HG03095 (cell line): ENCODE data around the gene DDX5.
"Not testable (repeated sequence)": the region's sequence is repeated elsewhere in the genome, so short reads cannot be mapped to it uniquely, and the experiment has no call there.

ENCODE experiments used
- ATAC-seq: cut with Tn5 transposase; IDR thresholded peaks from one replicate; pipeline ENCODE4 v1.9.1; 2021; ENCODE audit warnings: moderate library complexity; ENCODE audit not compliant: unreplicated experiment

The DDX5 gene

DNA sequence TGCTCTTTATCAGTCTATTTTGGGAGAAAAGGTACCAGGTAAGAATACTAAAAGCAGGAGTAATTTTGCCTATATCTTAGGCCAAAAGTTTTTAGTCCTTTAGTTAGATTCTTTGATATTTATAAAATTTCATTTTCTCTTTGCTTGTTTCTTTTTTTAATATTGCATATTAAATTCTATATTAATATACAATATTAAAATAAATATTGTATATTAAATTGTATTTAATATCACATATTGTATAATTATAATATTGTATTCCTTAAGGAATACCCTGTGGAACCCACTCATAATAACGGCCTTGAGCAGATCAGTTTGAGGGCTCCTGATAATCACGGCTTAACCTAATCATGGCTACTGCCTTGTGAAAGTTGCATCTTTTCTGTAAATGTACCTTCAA lies 2.6 kb upstream of the DDX5 start:
- ATAC-seq, result no peak

DNA sequence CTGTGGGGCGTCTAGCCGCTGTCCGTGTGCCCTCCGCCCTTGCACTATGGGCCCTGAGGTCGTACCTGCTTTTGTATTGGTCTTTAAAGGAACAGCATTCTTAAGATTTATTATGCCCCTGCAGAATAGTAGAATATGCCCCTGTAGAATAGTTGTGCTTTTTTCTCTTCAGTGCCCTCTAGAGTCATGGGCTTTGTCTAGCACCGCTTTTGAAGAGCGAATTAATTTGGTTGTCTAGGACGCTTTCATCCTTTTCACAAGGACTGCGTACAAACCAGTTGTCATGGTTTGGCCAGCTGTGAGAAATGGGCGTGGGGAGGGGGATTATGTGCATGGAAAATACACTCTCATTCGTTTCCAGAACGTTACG lies 1.3 kb upstream of the DDX5 start:
- peak; percentile 16 for ATAC-seq

DNA sequence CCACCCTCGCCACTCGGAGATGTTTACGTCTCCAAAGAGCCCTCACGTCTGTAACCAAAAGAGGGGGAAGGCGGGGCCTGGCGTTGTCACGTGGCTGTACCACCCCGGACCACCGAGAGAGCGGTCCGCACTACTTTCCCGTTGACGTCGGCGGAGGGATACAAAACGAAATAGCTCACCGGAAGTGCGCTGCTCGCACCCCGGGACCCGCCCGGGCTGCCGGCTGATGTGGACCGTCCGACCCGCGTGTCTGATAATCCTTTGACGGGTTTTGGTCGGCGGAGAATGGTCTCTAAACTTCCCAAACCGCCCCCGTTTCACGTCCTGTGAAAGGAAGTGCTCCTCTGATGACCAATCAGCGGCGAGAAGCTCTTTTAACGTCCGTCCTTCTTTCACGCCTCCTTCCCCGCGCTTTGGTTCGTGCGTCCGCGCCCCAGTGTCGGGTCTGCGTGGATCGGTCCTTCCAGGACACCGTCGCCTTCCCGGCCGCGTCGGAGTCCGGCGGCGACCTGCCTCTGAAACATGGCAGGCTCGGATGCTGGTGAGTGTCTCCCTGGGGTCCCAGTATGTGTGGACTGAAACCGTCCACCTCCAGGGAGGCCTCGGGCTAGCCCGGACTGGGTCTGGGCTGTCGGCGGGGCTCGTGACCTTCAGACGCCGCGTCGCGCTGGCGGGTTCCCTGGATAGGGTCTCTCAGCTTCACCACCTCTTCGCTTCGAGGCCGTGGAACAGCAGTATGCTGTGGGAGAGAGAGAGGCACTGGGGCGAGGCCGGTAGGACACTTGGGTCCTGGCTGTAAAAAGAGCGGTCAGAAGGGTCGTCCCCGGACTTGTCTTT lies 705 bp upstream of the DDX5 start, which contains the start of gene CEP95:
CEP95 (plus strand) TSS at position 402 of the 837 bp plus-strand sequence; CDS start at position 523, 121 bp downstream.
- peak; percentile 55 for ATAC-seq

DNA sequence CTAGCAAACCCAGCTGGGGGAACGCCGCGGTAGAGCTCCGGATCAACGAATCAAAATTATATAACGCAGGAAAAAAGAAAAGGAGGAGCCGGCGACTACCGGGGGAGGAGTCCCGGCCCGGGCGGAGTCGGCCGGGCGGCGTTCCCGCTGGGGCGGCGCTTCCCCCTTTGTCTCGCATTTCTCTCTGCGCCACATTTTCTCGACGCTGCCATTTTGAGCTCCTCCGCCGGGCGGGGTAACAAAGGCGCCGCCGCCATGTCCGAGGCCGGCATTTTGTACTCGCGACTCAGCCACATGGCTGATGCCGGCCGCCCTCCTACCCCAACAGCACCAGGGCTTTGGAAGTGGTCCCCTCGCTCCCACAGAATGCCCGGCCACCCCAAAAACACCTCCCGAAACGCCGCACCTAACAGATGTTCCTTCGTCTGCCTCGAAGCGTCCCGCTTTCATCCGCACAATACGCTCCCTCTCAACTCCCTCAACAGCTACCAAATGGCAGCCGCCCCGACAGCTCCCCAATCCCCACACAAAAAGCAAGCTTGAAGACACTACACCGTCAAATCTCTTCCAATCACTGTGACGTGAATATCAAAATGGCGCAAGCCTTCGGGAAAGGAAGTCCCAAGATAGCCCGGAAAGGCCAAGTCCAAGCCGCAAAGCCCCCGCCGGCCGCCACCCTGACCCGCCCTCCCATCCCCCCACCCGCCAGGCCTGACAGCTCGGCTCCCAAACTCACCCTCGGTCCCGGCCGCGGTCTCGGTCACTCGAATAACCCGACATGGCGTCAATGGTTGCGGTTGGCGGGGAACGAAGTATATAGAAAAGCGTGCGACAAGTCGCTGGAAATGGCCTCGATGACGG lies 519 bp downstream of the DDX5 start:
- no peak for ATAC-seq

DNA sequence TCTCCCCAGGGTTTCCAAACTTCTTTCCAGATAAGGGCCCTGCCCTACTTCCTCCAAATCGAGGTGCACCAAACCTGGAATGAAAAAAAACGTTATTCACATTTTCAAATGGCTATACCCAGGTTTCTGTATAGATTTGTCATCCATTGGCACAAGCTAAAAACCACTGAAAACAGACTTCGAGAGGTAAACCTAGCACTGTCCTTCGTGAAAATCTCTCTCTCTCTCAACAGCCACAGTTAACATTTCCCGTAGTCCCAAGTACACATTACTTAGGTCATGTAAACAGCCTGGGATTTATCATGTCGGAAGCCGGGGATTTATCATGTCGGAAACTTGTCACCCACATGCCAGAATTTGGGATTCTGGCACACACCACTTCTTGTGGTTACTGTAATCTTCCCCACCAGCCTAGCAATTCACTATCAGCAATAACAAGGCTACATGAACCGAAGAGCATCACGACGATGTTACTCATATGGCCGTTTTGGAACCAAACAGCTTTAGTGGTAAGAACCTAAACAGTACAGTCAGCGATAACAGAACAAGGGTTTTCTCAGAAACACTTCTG lies 1.2 kb downstream of the DDX5 start:
- no peak for ATAC-seq

DNA sequence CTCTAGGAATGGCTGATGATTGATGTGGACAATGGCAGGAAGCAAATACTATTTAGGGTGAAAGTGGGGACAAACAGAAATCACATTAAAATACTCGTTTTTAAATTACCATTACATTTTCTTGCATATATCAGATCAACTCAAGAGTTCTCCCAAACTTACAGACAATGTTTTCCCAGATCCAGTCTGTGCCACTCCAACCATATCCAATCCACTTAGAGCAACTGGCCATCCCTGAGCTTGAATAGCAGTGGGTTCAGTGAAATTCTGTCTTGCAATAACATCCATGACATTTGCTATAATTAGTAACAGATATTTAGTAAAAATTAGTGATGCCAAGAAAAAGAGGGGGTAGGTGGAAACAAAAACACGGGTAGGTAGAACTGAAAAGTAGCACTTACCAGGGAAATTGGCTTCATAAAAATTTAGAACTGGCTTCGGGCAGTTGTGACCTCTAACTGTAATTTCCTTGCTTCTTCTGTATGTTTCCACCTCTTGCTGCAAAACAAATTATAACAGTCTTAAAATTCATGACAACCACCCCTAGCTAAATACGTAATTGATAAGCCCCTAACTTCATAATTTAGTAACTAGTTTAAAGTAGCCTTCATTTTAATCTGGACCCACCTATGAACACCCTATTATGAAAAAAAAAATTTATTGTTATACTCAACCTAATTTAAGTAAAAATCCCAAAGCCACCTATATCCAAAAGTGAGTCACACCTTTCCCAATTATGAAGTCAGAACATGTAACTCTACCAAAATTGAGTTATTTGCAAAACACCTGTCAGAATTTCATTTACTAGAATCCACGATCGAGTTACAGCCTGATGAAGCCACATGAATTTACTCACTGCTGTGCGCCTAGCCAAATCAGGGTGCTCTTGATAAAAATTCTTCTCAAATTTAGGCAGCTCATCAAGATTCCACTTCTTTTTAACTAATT lies 2.0 kb downstream of the DDX5 start:
- no peak for ATAC-seq

DNA sequence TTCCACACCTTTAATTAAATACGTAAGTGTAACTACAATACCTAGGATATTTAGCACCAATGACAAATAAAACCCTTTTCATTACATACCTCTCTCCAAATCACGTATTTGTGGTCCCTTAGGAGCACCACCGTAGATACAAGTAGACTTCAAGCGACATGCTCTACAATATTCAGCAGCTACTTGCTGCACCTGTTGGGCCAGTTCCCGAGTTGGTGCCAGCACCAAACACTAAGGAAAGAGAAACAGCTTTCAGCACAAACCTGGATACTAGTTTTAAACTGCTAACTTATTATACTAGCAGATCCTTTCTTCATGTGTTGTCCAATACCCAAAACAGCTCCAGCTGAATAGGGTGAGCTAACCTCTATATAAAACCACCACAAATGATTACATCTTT lies 2.7 kb downstream of the DDX5 start:
- no peak for ATAC-seq

DNA sequence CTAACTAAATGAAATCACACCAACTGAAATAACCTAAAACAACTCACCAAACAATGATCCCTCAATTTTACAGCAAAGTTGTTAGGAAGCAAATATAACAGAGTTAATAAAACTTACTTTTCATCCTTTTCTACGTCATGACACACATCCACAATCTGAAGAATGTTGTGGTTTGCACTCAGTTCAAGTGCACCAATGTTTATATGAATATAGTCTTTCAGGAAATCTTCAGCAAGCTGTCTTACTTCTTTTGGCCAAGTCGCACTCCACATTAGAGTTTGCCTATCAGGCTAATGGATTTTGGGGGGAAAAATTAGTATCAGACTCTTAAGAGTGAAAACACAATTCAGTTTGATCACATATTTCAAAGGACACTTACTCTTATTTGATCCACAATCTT lies 3.3 kb downstream of the DDX5 start:
- no peak for ATAC-seq

DNA sequence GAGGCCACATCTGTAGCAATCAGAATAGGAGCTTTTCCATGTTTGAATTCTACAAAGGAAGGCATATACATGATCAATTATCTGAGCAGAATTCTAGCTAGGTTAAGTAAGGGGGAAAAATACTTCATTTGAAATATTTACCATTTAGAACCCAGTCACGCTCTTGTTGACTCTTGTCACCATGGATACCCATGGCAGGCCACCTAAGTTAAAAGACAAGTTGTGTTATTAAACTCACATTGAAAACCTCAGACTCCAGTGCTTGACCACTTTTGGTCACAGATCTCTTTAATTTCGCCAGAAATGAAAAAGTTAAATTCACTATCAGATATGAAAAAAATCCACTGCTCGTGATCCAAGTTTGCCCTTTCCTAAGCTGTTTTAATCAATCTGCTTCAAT lies 4.1 kb downstream of the DDX5 start:
- ATAC-seq, result no peak

DNA sequence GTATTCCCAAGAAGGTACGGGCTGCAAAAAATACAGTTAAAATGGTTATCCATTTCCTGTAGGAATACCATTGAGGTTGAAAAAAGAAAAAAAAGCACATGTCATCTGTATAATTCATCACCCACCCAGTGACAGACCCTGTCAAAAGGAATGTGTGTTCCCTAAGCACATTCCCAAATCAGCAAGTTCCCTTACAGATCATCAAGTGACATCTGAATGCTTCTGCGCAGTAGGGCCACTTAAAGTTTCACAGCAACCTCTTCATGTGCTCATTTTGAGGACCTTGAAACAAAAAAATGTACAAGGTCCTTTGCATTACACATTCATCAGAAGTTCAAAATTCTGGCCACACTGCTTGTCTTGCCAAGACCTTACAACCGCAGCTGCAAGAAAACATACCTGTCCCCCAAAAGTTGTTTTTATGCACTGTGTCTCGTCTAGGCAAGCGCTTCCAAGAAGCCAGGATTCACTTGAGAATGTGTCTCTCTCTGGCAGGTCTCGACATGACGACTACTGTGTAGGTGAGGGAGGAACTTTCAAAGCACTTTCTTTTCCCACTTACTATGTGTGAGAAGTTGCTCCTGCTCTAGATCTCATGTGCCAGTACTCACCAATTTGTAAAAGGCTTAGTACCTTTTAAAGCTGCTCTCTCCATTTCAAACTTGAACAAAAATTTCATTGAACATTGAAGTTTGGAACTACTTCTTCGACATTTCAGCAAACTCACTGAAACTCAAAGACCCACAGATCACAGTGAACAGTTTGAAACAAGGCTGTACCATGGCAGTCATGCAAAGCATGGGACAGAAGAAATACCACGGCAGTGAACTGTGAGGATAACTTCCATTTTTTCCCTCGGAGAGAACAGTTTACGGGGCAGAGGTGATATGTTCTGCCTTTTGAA lies 5.0 kb downstream of the DDX5 start:
- ATAC-seq, result no peak

DNA sequence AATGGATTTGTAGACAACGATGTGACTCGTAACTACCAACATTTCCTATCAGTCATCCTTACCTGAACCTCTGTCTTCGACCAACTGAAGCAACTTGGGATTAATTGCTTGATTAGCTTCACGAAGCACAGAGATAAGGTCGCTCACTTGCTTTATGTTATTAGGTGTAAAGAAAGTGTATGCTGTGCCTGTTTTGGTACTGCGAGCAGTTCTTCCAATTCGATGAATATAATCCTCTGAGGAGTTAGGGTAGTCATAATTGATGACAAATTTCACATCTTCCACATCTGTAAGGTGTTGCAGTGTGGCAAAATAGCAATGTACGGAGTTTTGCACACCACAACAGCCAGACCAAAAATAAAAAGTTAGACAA lies 5.6 kb downstream of the DDX5 start:
- no peak for ATAC-seq

DNA sequence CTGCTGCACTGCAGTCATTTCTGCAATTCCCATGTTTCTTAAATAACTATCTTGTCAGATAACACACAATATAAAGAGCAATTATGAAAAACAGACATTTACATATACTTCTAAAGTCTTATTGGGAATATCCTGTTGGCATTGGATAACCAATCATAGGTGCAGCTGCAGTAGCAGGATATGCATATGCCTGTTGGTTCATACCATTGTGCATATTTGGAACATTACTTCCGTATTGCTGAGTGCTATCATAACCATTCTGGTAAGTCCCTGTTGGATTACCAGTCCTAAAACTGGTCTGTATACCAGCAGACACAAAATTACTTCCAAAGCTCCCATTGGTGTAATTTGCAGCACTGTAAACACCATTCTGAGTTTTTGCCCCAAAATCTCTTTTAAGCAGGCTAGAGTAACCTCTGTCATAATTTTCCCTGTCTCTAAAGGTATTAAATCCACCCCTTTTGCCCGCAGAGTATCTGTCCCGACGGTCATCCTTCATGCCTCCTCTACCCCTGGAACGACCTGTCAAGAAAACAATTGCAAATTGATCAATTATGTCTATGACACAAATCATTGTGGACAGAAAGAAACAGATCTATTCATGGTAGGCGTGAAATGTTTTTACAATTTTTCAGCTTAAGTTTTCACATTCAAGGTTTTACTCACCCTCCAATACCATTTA lies 6.1 kb downstream of the DDX5 start:
- no peak for ATAC-seq

DNA sequence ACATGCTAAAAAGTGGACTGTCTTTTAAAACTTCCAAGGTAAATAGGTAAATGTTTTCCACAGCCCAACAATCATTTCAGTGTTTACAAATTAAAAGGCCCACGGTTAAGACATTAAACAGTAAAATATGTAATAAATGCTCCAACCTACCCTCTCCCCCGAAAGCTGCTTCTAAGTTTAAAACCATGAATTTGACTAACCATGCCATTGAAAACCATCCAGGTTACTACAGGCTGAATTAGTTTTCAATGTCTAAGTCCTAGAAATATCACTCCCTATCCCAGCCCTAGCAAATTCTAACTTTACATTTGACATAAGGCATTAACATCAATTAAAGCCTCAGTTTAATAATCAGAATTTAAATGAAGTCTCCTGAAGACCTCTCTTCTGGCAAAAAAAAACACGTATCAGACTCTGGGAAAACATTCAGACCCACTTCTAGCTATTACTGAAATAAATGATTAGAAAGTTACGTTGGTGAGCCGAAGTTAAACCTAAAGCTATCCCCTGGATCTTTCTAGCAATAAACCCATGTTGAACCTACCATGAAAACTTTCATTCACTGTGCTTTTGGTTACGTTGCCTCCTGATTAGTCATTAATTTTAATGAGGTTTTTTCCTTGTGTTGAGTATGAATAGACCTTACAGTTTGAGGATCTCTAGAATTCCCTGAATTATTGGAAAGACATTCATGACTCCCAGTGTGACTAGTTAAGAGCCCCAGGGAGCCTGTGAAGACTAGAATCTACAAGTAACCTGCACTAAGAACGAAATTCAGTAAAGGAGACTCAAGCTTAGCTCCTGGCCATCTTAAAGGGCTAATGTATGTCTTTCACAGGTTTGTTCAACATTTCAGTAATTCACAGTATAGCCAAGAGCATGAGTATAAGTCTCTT lies 7.5 kb downstream of the DDX5 start:
- no peak for ATAC-seq

DNA sequence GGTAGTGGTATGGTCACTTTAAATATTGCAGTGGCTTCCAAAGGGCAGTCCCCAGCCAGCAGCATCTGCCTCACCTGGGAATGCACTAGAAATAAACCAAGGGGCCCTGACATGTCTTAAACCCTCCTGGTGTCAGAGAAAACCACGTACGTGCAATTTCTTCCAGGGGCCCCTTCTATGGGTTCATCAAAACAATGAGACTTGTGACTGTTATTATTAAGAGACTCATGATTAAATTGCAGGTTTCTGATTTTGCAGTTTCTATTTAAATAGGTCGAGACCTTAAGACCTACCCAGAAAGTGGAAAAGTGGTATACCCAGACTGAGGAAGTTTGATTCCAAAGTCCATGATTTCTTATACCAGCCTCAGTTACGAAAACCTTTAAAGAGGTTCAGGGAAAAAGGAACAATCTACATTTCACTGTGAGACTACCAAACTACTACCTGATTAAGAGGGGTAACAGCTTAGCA lies 8.5 kb downstream of the DDX5 start:
- ATAC-seq, result no peak

DNA sequence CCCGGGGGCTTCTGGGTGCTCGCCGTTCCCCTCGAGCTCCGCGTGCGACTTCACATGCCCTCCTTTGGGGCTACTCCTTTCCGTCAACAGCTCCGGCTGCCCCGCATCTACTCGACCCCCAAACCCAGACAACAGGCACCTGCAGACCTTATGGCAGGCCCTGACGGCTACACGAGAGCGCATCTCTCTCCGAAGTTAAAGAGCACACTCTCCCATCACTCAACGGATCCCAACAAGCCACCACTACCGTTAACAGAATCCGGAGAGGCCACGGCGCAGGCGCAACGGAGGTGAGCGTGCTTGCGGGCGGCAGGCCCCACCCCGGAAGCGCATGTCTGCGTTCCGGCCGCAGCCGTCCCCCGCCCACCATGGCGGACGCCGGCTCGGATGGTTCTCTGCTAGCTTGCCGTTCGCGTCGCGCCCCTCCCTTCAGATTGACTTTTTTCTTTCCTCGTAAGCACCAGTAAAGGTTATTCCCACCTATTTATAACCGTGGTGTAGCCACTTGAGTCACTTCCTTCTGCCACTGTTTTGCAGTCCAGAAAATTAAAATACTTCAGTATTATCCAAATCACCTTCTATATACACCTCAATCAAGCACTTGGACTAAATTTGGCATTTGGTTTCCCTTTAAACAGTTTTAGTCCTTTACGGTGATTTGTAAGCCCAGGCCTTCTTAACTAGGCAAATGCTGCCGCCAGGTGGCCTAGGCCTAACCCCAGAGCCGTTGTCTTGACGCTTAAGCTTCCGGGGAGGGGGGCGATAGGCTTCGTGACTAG lies 9.1 kb downstream of the DDX5 start, which contains the start of gene POLG2:
POLG2 (minus strand) TSS at position 269 of the 779 bp plus-strand sequence; CDS start at position 183, 86 bp downstream.
- ATAC-seq, result peak; percentile 64

DNA sequence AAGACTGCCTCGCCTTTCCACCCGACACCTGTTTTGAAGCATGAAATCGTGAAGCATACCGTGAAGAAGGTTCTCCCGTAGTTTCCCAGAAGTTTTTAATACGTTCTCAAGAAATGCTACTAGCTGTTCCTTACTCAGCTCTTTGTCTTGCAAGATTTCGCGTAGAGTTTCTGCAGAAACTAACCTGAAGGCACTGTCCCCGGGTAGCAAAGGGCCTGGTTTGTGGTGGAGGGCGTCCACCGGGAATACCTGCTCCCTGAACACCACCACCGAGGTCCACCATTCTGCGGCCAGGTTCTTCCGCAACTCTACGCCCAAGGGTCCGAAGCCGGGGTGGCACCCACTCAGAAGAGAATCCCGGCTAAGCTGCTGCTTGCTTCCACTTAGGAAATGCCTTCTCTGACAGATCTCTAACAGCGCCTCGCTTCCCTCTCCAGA lies 9.7 kb downstream of the DDX5 start:
- no peak for ATAC-seq

DNA sequence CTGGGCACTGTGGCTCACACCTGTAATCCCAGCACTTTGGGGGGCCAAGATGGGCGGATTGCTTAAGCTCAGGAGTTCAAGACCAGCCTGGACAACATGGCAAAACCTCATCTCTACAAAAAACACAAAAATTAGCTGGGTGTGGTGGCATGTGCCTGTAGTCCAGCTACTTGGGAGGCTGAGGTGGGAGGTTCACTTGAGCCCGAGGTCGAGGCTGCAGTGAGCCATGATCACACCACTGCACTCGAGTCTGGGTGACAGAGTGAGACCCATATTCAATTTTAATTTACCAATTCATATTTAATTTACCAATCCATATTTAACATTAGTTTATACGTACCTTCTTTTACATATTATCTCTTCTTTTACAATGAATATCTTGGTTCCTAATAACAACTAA lies 10.8 kb downstream of the DDX5 start:
- not testable (repeated sequence) for ATAC-seq
